Tibial artery (tissue), 4 donors: ENCODE measurements around the gene ACSS1.
A peak's percentile ranks its signal among the peaks of the same experiment; 100 is the strongest.

Source experiments
- DNase-seq, 2 donors: peaks; one replicate each; pipeline ENCODE4 v3.0.0-alpha.2; 2019
- H3K27ac ChIP-seq, 2 donors: fragments of 200-600 bp; sonication (generic) in 1 of 2; 1 replicate in 1 of 2; 2 replicates in 1 of 2; pipeline ENCODE4 v1.5.1; 2018 to 2019; ENCODE audit warnings: mild to moderate bottlenecking in 1 of 2
- H3K27me3 ChIP-seq, 2 donors: fragments of 200-600 bp; sonication (generic) in 1 of 2; one replicate each; pipeline versions ENCODE4 v1.5.1 to v1.6.0; 2016 to 2019
- H3K36me3 ChIP-seq, 3 donors: fragments of 200-600 bp; sonication (generic) in 2 of 3; one replicate each; pipeline ENCODE4 v1.5.1; 2016 to 2019; ENCODE audit warnings: mild to moderate bottlenecking in 2 of 3
- H3K4me1 ChIP-seq, 4 donors: fragments of 200-600 bp; sonication (generic) in 2 of 4; 1 replicate in 3 of 4; 2 replicates in 1 of 4; pipeline ENCODE4 v1.5.1; 2016 to 2019
- H3K4me3 ChIP-seq, 2 donors: fragments of 200-600 bp; sonication (generic) in 1 of 2; 1 replicate in 1 of 2; 2 replicates in 1 of 2; pipeline ENCODE4 v1.5.1; 2018 to 2019; ENCODE audit warnings: mild to moderate bottlenecking in 2 of 2
- H3K9me3 ChIP-seq, 3 donors: fragments of 200-600 bp; sonication (generic) in 1 of 3; one replicate each; pipeline ENCODE4 v1.5.1; 2016 to 2019
- intact Hi-C: fragments of 100-400 bp; cut with DNase I; formaldehyde crosslinking; loops from one replicate; pipeline ENCODE4 v1.15.0; 2023; ENCODE audit warnings: low total_unique reads
- TF ChIP-seq, protein P1 (sequence below), 2 experiments: fragments of 200-600 bp in 1 of 2; fragments of 450-650 bp in 1 of 2; IDR thresholded peaks; one replicate each; pipeline ENCODE4 v1.5.1; 2017 to 2019; ENCODE audit warnings: antibody characterized with exemption in 2 of 2, mild to moderate bottlenecking in 1 of 2, moderate library complexity in 1 of 2

Gene ACSS1

DNA sequence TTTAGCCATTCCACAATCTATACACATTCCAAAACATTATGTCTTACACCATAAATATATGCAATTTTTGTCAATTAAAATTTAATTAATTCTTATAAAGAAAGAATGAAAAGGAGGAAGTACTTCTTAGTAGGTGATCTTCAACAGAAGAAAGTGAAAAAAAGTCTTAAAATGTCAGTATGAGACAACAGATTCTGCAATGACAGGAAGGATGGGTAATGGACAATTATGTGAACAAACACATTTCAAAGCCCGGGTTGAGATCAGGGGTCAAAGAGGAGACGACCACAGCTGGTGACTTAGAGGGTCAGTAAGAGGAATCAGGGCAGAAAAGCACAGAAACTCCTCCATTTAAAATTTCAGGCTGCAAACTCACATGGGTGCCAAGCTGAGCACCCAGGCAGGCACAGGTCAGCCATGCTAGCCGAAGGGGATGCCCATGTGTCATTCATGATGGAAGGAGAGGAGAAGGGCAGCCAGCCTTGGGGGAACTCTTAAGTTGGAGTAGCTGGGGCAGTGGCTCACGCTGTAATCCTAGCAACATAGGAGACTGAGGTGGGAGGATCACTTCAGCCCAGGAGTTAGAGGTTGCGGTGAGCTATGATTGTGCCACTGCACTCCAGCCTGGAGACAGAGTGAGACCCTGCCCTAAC, 13.0 kb upstream of the ACSS1 start:
- Histone ChIP-seq H3K27me3 (peaks cover 0 to 48% of the 10 kb centered on the region in 2 donors), H3K9me3 (no peaks in the 10 kb centered on the region), H3K4me1 (no peaks in the 10 kb centered on the region), H3K4me3 (no peak overlapping the region), H3K27ac (no peak overlapping the region), H3K36me3 (no peaks in the 10 kb centered on the region)
- TF ChIP-seq, protein P1, sequence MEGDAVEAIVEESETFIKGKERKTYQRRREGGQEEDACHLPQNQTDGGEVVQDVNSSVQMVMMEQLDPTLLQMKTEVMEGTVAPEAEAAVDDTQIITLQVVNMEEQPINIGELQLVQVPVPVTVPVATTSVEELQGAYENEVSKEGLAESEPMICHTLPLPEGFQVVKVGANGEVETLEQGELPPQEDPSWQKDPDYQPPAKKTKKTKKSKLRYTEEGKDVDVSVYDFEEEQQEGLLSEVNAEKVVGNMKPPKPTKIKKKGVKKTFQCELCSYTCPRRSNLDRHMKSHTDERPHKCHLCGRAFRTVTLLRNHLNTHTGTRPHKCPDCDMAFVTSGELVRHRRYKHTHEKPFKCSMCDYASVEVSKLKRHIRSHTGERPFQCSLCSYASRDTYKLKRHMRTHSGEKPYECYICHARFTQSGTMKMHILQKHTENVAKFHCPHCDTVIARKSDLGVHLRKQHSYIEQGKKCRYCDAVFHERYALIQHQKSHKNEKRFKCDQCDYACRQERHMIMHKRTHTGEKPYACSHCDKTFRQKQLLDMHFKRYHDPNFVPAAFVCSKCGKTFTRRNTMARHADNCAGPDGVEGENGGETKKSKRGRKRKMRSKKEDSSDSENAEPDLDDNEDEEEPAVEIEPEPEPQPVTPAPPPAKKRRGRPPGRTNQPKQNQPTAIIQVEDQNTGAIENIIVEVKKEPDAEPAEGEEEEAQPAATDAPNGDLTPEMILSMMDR (IDR thresholded peaks at IDR 0.05), result no peak
- no peak for DNase-seq
- intact Hi-C loops, result no loop called here

GRCh38 chr20:25067102-25067987, 9.4 kb upstream of the ACSS1 start:
- intact Hi-C loops, result loop anchor here (10.0 kb wide), 1 partner anchor 327 kb away; the partner anchor contains the start of gene ABHD12
- Histone ChIP-seq H3K4me3 (no peak overlapping the region), H3K27me3 (peaks cover 0 to 40% of the 10 kb centered on the region in 2 donors), H3K36me3 (no peaks in the 10 kb centered on the region), H3K27ac (no peak overlapping the region), H3K9me3 (no peaks in the 10 kb centered on the region), H3K4me1 (peaks cover 0 to 4% (median 0%) of the 10 kb centered on the region in 4 donors)
- TF ChIP-seq, protein P1 (IDR thresholded peaks at IDR 0.05), result no peak
- no peak for DNase-seq

- H3K36me3 ChIP-seq, result no peaks in the 10 kb centered on the region
- H3K27me3 ChIP-seq, result peaks cover 0 to 32% of the 10 kb centered on the region in 2 donors
- no peak overlapping the region for H3K27ac ChIP-seq
- peaks cover 0 to 4% (median 0%) of the 10 kb centered on the region in 4 donors for H3K4me1 ChIP-seq
- H3K4me3 ChIP-seq, result no peak overlapping the region
- TF ChIP-seq, protein P1 (IDR thresholded peaks at IDR 0.05), result no peak
- no peaks in the 10 kb centered on the region for H3K9me3 ChIP-seq
- DNase-seq, result peak in 1 of 2 donors; percentile 56
- intact Hi-C loops, result loop anchor here (10.0 kb wide), 1 partner anchor 328 kb away; the partner anchor contains the start of gene ABHD12
Measured at GRCh38 chr20:25066386-25066785, 8.4 kb upstream of the ACSS1 start.

DNA sequence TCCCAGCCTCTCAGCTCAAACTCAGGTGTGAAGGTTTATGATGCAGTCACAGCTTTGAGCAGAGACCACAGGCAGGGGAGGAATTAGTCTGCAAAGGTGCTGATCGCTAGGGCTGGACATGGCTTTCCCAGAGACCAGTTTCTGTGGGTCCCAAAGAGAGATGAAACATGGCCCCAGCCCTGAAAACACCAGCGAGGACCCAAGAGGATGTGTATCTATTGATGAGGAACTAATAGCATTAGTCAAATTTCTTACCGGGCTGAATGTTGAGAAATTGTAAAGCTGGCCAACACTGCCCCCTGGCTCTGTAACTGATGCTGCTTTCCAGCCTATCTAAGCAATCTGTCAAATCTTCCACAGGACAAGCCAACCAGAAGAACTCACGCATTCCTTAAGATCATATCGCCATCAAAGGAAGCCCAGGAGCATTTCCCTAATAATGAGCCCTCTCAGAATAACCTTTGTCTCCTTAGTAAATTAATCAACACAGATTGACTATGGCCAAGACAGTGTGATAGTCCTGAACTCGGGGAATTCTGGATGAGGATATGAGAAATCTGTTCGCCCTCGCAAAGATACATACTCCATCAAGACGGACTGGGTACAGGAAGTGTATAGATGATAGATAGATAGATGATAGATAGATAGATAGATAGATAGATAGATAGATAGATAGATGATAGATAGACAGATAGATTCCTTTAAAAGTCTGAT, 7.8 kb upstream of the ACSS1 start:
- Histone ChIP-seq H3K4me3 (no peak overlapping the region), H3K27ac (no peak overlapping the region), H3K36me3 (no peaks in the 10 kb centered on the region), H3K9me3 (no peaks in the 10 kb centered on the region), H3K4me1 (peaks cover 0 to 4% (median 0%) of the 10 kb centered on the region in 4 donors), H3K27me3 (peaks cover 0 to 27% of the 10 kb centered on the region in 2 donors)
- intact Hi-C loops, result loop anchor here (1.0 to 10.0 kb wide), 2 partner anchors 72 to 329 kb away; partner anchors contain the start of gene ABHD12
- peak; percentile 58 to 77 for DNase-seq
- TF ChIP-seq, protein P1 (IDR thresholded peaks at IDR 0.05), result peak; percentile 81 to 95

GRCh38 chr20:25065072-25065624, 7.2 kb upstream of the ACSS1 start:
- no peak overlapping the region for H3K27ac ChIP-seq
- DNase-seq, result peak in 1 of 2 donors; percentile 47
- H3K9me3 ChIP-seq, result no peaks in the 10 kb centered on the region
- H3K27me3 ChIP-seq, result peaks cover 0 to 23% of the 10 kb centered on the region in 2 donors
- H3K4me3 ChIP-seq, result no peak overlapping the region
- H3K4me1 ChIP-seq, result peaks cover 0 to 4% (median 0%) of the 10 kb centered on the region in 4 donors
- TF ChIP-seq, protein P1 (IDR thresholded peaks at IDR 0.05), result no peak
- intact Hi-C loops, result loop anchor here (1.0 to 10.0 kb wide), 2 partner anchors 72 to 330 kb away; partner anchors contain the start of gene ABHD12
- no peaks in the 10 kb centered on the region for H3K36me3 ChIP-seq
